Central memory CD8-positive, alpha-beta T cell (primary cell): ENCODE data around the gene PLEKHG5.
"Not testable (repeated sequence)": the region's sequence is repeated elsewhere in the genome, so short reads cannot be mapped to it uniquely, and the experiment has no call there.

ENCODE experiments used
- ATAC-seq: fragments of 150-1000 bp; cut with Tn5 transposase; replicated peaks from 2 replicates; pipeline ENCODE4 v1.10.0; 2022; ENCODE audit warnings: mild to moderate bottlenecking, moderate FRiP score, moderate number of reproducible peaks; ENCODE audit not compliant: poor library complexity, severe bottlenecking; ENCODE audit errors: extremely low read depth
- DNase-seq, 2 donors: peaks; one replicate each; pipeline ENCODE4 v3.0.0; 2021; ENCODE audit warnings: low spot score in 2 of 2
- H3K27ac Mint-ChIP-seq: one replicate; pipeline ENCODE4 v1.8.0; 2022; ENCODE audit warnings: low read depth, mild to moderate bottlenecking, moderate library complexity, mixed read lengths
- H3K27me3 Mint-ChIP-seq: one replicate; pipeline ENCODE4 v1.8.0; 2022; ENCODE audit warnings: mixed read lengths
- H3K36me3 Mint-ChIP-seq: one replicate; pipeline ENCODE4 v1.8.0; 2022; ENCODE audit warnings: mild to moderate bottlenecking, moderate library complexity, mixed read lengths; ENCODE audit not compliant: insufficient read depth
- H3K4me1 Mint-ChIP-seq: one replicate; pipeline ENCODE4 v1.8.0; 2022; ENCODE audit warnings: mixed read lengths
- H3K4me3 Mint-ChIP-seq: one replicate; pipeline ENCODE4 v1.8.0; 2022; ENCODE audit warnings: mild to moderate bottlenecking, moderate library complexity, mixed read lengths
- H3K9me3 Mint-ChIP-seq: one replicate; pipeline ENCODE4 v1.8.0; 2022; ENCODE audit warnings: mixed read lengths

PLEKHG5 gene

GRCh38 chr1:6448749-6449631, 42.5 kb downstream of the PLEKHG5 start:
- peak overlapping the region; percentile 47 for H3K4me3 Mint-ChIP-seq
- peaks cover 3% of the 10 kb centered on the region for H3K36me3 Mint-ChIP-seq
- H3K9me3 Mint-ChIP-seq: no peaks in the 10 kb centered on the region
- no peak overlapping the region for H3K27ac Mint-ChIP-seq
- peaks cover 14% of the 10 kb centered on the region for H3K4me1 Mint-ChIP-seq
- DNase-seq: no peak
- H3K27me3 Mint-ChIP-seq: peaks cover 70% of the 10 kb centered on the region
- ATAC-seq: no peak

- DNase-seq: no peak
- H3K27me3 Mint-ChIP-seq: peaks cover 61% of the 10 kb centered on the region
- peak; percentile 74 for ATAC-seq
- H3K36me3 Mint-ChIP-seq: peaks cover 1% of the 10 kb centered on the region
- no peak overlapping the region for H3K27ac Mint-ChIP-seq
- H3K9me3 Mint-ChIP-seq: no peaks in the 10 kb centered on the region
- peak overlapping the region; percentile 57 for H3K4me3 Mint-ChIP-seq
- H3K4me1 Mint-ChIP-seq: peaks cover 14% of the 10 kb centered on the region
These were observed 43.4 kb downstream of the PLEKHG5 start for GRCh38 chr1:6447818-6448748.

- ATAC-seq (no peak), DNase-seq (no peak)
- Mint-ChIP-seq H3K4me1 (peaks cover 14% of the 10 kb centered on the region), H3K27me3 (peaks cover 54% of the 10 kb centered on the region), H3K9me3 (no peaks in the 10 kb centered on the region), H3K27ac (no peak overlapping the region), H3K36me3 (peaks cover 1% of the 10 kb centered on the region), H3K4me3 (peak overlapping the region; percentile 57)
These were observed 44.2 kb downstream of the PLEKHG5 start for GRCh38 chr1:6447016-6447817.

GRCh38 chr1:6446665-6447015, 44.8 kb downstream of the PLEKHG5 start:
- no peaks in the 10 kb centered on the region for H3K9me3 Mint-ChIP-seq
- DNase-seq (no peak), ATAC-seq (no peak)
- H3K27me3 Mint-ChIP-seq: peaks cover 60% of the 10 kb centered on the region
- peaks cover 1% of the 10 kb centered on the region for H3K36me3 Mint-ChIP-seq
- H3K4me3 Mint-ChIP-seq: peak overlapping the region; percentile 57
- peaks cover 14% of the 10 kb centered on the region for H3K4me1 Mint-ChIP-seq
- H3K27ac Mint-ChIP-seq: no peak overlapping the region

- not testable (repeated sequence) for H3K27ac Mint-ChIP-seq
- peaks cover 14% of the 10 kb centered on the region for H3K4me1 Mint-ChIP-seq
- peaks cover 61% of the 10 kb centered on the region for H3K27me3 Mint-ChIP-seq
These were observed 45.5 kb downstream of the PLEKHG5 start for GRCh38 chr1:6445929-6446328.

GRCh38 chr1:6445062-6445763, 46.3 kb downstream of the PLEKHG5 start:
- Mint-ChIP-seq H3K27me3 (peaks cover 56% of the 10 kb centered on the region), H3K4me1 (peaks cover 14% of the 10 kb centered on the region), H3K4me3 (no peak overlapping the region), H3K36me3 (no peaks in the 10 kb centered on the region), H3K27ac (no peak overlapping the region), H3K9me3 (no peaks in the 10 kb centered on the region)
- ATAC-seq: no peak
- DNase-seq: no peak

More at GRCh38 chr1:6445929-6446328, 45.5 kb downstream of the PLEKHG5 start:
- not testable (repeated sequence) for H3K9me3 Mint-ChIP-seq, H3K4me3 Mint-ChIP-seq, DNase-seq, ATAC-seq, H3K36me3 Mint-ChIP-seq

- DNase-seq: no peak
- H3K4me3 Mint-ChIP-seq: no peak overlapping the region
- no peaks in the 10 kb centered on the region for H3K36me3 Mint-ChIP-seq
- no peak for ATAC-seq
- no peak overlapping the region for H3K27ac Mint-ChIP-seq
- H3K27me3 Mint-ChIP-seq: peaks cover 53% of the 10 kb centered on the region
- peaks cover 13% of the 10 kb centered on the region for H3K4me1 Mint-ChIP-seq
- no peaks in the 10 kb centered on the region for H3K9me3 Mint-ChIP-seq
These were observed 47.1 kb downstream of the PLEKHG5 start for GRCh38 chr1:6444377-6444776.

GRCh38 chr1:6443339-6444115, 47.9 kb downstream of the PLEKHG5 start:
- Mint-ChIP-seq H3K4me3 (no peak overlapping the region), H3K27ac (no peak overlapping the region), H3K4me1 (peaks cover 11% of the 10 kb centered on the region), H3K27me3 (peaks cover 52% of the 10 kb centered on the region), H3K36me3 (no peaks in the 10 kb centered on the region), H3K9me3 (no peaks in the 10 kb centered on the region)
- no peak for DNase-seq
- ATAC-seq: no peak

GRCh38 chr1:6441586-6441985, 49.9 kb downstream of the PLEKHG5 start:
- ATAC-seq: no peak
- Mint-ChIP-seq H3K27me3 (peaks cover 63% of the 10 kb centered on the region), H3K4me1 (peaks cover 19% of the 10 kb centered on the region), H3K27ac (no peak overlapping the region), H3K4me3 (peak overlapping the region; percentile 53), H3K9me3 (no peaks in the 10 kb centered on the region), H3K36me3 (no peaks in the 10 kb centered on the region)
- no peak for DNase-seq

GRCh38 chr1:6440198-6441126, 51.0 kb downstream of the PLEKHG5 start:
- ATAC-seq (peak; percentile 64), DNase-seq (peak in 1 of 2 donors; percentile 45)
- Mint-ChIP-seq H3K9me3 (no peaks in the 10 kb centered on the region), H3K36me3 (no peaks in the 10 kb centered on the region), H3K4me1 (peaks cover 15% of the 10 kb centered on the region), H3K4me3 (peak overlapping the region; percentile 56), H3K27ac (no peak overlapping the region), H3K27me3 (peaks cover 59% of the 10 kb centered on the region)
